ENCODE results near the gene PHACTR1.

The PHACTR1 gene

DNA sequence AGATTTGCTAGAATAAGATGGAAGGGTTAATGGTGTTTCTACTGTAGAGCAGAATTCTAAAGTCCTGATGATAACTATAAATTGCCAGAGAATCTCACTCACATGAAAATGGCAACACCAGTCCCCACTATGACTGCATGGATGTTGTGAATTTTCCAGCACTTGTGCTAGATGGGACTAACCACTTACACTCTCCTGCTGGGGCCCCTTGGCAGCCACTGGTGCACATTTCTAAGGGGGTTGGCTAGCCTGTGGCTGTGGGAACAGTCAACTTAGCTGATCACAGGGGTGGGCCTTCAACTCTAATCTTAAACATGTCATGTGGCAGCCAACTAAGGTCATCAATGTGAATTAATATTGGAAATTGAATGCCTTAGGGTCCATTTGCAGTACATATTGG, 271.2 kb downstream of the PHACTR1 start:
- no peak for DNase-seq (ENCODE audit: low read depth, low spot score)

DNA sequence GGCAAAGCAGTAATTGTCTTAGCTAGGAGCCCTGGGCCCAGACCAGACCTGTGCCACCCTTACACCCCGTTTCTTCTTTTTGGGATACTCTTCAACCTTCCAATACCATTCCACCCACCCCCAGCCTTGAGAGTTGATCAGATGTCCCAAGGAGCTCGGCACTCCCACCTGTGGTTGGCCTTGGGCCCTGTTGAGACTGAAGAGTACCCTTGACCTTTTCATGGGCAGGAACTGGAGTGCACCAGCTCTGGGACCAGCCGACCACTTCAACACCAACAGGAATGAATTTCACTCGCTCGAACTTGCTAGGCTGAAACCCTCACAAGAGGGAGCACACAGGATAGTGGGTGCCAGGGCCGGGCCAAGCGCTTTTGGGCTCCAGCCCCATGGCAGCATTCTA, 273.6 kb downstream of the PHACTR1 start:
- no peak for DNase-seq (ENCODE audit: low read depth, low spot score)

DNA sequence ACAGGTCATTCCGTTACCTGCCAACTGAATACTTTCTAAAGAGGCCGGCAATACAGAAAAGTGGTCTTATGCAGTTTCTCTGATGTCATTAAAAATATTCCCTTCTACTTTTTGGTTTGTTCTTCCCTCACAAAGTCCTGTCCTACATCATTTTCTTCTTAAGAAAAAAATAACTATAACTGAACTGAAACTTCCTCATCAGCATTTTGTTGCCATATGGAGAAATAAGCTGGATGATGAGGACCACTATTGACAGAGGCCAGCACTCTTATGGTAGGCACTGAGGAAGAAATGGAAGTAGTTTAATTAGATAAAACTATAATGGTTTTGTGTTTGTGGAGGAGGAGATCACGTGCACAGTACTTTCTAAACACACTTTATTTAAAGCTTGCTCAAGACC, 274.9 kb downstream of the PHACTR1 start:
- no peak for DNase-seq (ENCODE audit: low read depth, low spot score)

DNA sequence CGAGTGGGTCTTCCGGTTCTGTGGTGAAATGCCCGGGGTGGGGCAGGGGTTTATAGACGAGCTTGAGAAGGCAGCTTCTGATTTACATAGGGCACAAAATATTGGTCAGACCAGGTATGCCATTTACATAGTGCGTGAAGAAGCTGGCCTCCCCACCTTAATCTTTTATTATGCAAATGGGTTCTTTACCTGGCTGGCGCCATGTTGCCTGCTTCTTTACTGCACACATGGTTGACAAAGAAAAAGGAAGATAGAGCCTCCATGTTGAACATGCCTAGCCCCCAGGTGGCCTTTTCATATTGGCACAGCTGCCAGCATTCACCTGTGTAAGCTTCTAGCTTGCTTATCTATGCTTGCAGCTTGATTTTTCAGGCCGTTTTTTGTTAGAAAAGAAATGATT, 276.2 kb downstream of the PHACTR1 start:
- peak; percentile 15 for DNase-seq (ENCODE audit: low read depth, low spot score)

DNA sequence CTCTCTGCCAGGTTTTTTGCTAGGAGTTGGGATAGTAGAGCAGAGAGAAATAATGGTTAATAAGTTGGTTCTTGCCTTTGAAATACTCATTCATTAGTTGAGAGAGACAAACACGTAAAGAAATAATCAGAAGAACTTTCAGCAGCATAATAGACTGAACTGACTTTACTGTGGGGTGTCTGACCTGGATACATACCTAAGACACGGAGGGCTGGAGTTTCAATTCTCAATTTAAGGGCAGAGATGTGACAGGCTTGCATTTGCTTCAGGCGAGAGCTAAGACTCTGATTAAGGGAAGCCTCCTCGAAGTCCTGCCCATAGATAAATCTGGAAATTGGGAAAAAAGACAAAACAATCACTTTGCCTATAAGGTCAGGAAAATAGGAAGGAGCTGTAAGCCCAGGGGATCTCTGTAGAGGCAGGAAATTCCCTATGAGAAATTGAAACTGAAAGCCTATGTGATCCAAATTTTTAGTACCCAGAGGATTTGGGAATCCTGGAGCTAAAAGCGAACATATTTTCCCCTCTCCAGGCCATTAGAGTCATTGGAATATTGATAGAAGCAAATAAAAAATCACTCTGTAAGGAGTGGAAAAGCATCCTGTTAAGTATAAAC, 276.8 kb downstream of the PHACTR1 start:
- DNase-seq (ENCODE audit: low read depth, low spot score) = no peak

DNA sequence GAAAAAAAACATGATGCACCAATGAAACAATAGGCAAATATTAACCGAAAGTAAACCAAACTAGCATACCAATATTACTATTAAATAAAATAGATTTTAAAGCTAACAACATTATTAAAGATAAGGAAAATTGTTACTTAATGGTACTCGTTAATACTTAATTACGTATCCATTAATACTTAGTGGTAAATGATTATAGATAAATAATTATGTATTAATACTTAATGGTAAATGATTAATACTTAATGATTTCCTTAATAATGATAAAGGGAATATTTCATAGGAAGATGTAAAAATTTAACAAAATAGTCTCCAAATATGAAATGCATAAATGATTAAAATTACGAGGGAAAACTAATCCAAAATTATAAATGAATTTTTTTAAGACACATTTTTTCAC, 278.9 kb downstream of the PHACTR1 start:
- DNase-seq (ENCODE audit: low read depth, low spot score) = no peak

DNA sequence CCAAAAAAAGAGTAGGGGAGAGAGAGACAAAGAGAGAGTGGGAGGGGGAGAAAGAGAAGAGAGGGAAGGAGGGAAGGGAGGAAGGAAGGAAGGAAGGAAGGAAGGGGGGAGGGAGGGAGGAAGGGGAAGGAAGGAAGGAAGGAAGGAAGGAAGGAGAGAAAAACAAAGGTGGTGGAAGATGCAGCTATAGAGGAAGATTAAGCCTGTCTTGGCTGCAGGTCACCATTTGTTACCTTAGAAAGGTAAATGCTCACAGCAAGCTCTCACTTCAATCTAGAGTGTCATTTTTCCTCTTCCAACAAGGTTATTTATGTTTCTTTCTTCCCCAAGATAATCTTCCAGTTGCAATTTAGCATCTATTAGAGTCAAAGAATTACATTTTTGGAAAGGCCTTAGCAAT, 284.0 kb downstream of the PHACTR1 start:
- no peak for DNase-seq (ENCODE audit: low read depth, low spot score)

DNA sequence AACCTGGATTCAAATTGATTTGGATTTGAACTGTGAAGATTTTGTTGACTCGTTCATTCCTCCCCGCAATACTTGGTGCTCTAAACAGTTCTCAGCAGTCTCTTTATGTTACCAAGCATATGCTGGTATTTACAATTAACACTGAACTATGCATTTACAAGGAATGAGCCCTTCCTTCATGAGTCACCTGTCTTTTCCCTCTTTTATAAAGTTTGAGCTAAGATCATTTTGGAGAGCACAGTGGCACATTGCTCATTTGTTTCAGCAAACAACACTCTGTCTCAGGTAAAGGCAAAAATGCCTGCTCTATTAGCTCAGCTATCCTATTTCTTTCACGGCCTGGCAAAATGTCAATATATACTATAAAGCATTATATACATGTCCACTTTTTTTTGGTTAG, 285.4 kb downstream of the PHACTR1 start:
- DNase-seq (ENCODE audit: low read depth, low spot score) = no peak

DNA sequence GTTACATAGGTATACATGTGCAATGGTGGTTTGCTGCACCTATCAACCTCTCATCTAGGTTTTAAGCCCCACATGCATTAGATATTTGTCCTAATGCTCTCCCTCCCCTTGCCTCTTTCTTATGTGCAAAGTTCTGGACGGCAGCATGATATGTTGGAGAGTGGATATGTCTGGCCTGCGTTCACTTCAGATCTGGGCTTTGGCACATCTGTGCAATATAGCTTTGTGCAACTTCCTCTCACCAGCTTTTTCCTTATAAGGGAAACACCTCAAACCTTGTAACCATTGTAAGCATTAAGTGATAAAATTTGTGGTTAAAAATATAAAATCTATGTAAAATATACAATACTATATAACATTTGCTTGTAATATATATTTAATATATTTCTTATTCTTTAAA, 288.0 kb downstream of the PHACTR1 start:
- no peak for DNase-seq (ENCODE audit: low read depth, low spot score)

DNA sequence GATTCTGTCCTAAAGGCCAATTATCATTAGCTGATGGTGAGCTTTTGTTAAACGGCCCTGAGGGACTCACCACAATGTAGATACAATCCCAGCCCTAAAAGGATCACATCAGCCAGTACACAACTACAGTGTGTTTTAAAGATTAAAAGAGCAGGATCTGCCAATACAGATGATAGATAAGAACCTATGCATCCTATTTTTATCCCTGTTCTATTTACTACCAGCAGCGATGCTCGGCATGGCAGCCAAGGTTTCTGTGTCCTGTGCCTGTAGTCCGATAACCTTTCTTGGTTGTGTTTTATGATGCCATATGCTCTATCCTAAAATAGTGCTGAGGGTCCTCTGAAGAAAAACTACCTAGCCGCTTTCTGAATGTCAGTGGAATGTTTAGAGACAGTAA, 289.4 kb downstream of the PHACTR1 start:
- DNase-seq (ENCODE audit: low read depth, low spot score) = no peak

DNA sequence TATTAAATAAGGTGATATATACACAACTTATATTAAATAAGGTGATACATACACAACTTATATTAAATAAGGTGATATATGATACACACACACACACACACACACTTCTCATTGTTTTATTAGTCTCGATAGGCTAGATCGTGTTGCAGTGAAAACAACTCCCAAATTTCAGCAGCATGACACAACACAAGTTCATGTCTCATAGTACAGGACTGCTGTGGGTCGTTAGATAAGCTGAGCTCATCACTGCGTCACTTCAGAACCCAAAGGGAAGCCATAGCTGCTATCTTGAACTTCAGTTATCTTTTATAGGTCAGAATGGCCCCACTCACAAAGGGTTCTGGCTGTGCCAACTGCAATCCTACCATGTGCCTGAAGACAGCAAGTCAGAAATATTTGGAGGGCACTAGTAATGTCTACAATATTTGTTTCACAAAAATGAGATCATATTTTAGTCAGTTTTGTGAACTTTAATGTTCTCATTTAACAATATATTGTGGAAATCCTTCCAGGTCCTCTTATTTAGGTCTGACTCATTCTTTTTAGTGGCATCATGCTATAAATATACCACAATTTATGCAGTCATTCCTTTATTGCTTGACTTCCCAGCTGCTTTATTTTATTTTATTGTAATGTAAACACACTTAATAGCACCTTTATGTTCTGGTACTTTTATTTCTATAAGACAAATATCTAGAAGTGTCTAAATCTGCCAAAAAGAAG, 290.2 kb downstream of the PHACTR1 start:
- no peak for DNase-seq (ENCODE audit: low read depth, low spot score)

DNA sequence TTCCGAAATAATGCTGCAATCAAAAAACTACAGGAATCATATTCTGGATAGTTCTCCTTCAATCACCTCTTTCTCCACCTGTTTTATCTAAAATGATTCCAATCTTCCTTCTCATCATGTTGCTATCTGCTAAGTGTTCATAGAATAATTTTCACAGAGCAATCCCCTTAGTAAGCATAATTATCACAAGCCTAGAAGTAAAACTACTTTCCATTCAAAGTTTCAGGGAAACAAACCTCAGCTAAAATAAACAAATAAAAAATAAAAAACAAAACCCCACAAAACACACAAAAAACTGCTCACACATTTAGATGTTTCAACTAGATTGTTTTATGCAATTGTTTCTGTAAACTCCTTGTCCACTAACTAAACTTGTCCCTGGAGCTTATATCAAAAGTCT, 291.2 kb downstream of the PHACTR1 start:
- DNase-seq (ENCODE audit: low read depth, low spot score) = no peak

DNA sequence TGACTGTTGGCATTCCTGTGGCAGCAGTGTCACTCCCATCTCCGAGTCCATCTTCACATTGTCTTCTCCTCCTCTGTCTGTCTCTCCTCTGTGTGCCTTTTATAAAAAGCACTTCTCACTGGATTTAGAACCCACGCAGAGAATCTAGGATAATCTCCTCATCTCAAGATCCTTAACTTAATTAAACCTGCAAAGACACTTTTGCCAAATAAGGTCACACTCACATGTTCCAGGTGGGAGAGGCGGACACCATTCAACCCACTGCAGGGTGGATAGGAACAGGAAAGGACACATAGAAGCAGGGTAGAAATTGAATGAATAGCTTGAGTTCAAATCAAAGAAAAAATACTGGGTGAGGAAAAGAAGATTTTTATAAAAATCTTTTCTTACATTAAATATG, 292.5 kb downstream of the PHACTR1 start:
- no peak for DNase-seq (ENCODE audit: low read depth, low spot score)

DNA sequence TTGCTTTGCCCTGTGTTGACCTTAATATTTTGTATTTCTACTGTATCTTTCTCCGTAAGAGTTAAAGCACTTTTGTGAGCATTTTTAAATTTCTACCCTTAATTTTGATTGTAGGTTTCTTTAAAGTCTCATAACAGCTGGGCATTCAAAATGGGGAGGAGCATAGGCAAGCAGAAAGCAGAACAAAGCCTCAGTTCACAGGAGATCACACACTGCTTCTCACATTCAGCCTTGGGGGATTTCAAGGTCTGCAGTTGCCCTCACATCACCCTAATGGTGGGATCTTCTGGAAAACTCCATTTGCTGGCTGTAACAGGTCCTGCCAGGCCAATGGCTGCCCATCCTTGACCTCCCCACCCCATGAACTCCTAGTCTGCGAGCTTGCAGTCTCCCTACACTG, 292.9 kb downstream of the PHACTR1 start:
- DNase-seq (ENCODE audit: low read depth, low spot score) = no peak

DNA sequence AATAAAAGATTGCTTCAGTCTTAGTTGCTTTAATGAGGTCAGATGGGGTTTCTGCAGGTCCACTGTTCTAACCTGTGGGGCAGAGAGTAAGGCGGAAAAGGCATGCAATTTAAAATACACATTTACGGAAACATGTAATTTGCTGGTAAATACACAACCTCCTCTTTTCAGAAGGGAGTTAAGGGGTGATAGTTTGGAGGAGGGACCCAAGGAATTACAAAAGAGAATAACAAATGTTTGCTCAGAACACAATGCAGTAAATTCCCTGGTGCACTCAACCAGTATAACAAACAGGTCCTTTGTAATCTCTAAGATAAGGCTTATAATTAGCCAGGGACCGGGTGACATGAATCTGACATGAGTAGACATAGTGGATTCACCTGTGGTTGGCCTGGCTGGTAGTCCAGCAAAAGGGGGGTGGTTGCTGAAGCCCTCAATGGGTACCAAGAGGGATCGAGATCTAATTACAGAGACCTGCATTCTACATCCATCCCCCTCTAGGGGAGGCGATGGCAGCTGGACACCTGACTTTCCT, 295.1 kb downstream of the PHACTR1 start:
- DNase-seq (ENCODE audit: low read depth, low spot score) = no peak

DNA sequence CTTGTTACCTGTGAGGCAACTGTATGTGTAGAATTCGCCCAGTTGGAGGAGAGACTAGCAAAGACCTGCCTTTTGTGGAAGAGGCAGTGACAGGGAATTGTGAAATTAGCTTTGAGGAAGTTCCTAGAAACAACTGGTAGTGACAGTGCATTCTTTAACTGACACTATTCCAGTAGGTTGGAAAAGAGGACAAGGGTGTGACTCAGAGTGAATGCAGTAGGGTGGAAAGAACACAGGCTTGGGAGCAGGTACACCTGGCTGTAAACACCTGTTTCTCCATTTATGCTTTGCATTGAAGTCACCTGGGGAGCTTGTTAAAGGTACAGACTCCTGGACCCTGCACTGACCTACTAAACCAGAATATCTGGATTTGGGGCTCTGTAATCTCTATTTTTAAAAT, 295.7 kb downstream of the PHACTR1 start:
- DNase-seq (ENCODE audit: low read depth, low spot score) = no peak

DNA sequence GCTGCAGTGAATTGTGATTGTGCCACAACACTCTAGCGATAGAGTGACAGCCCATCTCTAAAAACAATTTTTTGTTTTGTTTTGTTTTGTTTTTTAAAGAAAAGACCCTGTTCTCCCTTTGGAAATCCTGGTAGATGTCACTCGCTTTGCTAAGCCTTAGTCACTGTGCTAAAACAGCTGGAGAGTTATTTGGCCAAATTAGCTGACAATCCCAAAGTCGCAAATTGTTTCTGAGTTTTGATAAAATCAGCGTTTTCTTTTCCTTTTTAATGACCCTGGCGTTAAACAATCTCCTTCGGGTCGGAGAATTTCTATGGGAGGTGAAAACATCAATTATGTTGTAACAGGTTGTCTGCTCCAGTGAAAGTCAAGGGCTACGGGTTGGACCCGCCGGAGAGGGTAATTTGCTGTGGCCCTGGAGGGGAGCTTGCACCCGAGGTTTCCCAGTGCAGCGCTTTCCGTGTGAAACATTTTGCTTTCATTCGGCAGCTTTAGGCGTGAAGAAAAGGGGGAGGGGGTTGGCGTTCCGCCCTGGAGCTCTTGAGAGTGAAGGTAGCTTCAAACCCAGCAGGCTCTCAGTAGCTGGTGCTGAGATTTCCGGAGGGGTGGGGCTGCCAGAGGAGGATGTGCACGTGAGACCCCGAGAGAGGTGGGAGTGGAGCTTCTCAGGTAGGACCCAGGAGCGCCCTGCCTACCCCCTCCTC, 296.6 kb downstream of the PHACTR1 start:
- DNase-seq (ENCODE audit: low read depth, low spot score) = peak; percentile 76

DNA sequence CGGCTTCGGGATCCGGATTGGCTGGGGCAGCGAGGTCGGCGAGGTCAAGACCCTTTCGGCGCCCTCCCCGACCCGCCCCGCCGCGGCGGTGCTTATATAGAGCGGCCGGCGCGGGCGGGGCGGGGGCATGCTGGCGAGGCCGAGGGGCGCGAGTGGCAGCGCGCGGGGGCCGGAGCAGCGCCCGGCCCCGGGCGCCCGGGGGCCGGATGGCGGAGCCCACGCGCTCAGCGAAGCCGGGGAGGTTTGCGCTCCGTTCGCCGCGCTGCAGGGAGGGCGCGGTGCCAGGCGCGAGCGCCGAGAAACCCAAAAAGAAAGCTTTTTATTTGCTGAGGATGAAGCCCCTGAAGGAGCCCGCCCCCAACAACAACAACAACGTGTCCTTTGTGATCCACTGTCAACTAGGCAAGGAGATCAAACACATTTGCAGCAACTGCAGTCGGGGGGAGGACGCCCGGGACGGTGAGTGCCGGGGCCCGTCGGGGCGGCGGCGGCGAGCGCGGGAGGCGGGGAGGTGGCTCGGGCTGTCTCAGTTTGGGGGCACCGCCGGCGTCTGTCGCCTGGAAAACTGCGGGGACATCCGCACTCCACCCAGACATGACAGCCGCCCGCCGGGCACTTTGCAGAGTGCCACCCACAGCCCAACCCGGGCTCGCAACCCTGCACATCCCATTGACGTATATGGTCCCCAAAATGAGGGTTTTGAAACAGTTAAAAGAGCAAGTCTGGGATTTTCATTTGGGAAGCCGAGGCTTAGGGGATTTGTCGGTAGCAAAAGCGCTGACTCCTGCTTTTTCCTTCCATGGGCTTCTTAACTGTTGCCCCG, 297.3 kb downstream of the PHACTR1 start:
- no peak for DNase-seq (ENCODE audit: low read depth, low spot score)

DNA sequence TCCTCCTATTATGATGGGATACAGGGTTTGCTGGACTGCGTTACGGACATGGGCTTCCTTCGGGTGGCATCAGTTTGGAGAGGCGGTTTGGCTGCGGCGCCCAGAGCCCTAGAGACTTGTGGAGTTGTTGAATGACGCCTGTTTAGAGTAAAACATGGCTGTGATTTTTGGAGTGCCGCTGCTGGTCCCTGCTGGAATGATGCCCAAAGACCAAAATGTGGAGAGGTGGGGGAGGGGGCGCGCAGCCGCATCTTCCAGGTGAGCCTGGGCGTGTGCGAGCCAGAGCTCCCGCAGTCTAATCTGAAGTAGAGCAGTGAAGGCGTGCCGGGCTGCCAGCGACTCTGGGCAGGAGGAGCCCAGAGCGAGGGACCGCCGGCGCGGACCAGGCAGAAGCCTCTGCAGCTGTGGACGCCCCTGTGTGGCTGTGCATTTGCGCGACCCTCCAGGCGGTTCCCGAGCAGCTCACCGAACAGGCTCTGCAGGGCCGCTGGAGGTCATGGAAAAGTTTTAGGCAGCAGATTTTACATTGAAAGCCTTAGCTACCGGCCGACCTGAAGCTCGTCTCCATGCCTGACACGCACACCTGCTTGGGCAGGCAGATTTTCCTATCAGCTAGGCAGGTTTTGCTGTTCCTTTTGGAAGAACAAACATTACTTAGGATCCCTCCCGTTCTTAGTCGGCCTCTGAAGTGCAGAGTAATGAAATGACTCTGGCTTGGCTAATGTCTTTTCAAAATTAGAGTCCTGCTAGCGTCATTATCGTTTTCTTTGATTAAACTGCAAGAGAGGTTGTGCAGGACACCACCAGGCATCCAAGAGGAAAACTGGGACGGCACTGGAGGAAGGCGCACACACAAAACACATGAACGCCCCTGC, 298.2 kb downstream of the PHACTR1 start:
- DNase-seq (ENCODE audit: low read depth, low spot score) = no peak

DNA sequence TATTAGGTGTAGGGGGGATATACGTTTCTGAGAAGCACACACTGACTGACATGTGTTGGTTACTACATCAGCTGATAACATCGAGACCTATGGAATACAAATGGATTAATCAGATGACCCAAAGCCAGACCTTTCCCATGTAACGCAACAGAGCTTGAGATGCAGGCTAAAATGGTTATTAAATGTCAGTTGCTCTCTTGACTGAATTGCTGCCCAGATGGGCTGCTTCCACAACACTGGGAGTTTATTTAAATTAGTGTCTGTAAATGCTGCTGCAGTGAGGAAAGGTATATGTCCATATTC, 298.8 kb downstream of the PHACTR1 start:
- DNase-seq (ENCODE audit: low read depth, low spot score) = no peak

DNA sequence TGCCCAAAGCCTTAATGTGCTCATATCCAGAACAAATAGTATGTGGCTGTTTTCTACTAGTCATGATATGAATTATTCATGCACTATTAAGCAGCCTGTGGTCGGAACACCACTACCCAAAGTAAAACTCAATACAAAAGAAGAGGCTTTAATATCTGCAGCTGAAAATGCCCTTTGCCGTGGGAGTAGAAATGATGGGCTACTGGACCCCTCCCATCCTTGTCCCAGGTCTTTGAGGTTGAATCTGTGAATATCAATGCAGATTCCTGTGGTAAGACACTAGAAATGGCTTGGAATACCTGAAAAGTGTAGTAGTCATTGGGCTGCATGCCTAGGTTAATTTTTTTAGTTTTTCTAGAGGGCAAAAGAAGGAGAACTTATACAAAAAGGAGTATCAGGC, 308.0 kb downstream of the PHACTR1 start:
- DNase-seq (ENCODE audit: low read depth, low spot score) = no peak
